ENCODE measurements around the gene WDFY2. TPM values are rescaled to one million over a fixed set of nuclear protein-coding genes. Genes with fewer than 3 reads are reported as not detected.

WDFY2 gene
- total RNA-seq, 1 donor from 2014 or later = 20.7 TPM

- TF ChIP-seq CTCF (conservative IDR thresholded peaks at IDR 0.05) = peak; percentile 33
- Mint-ChIP-seq H3K4me1 (peaks cover 17% of the 10 kb centered on the region), H3K27ac (ENCODE audit: unreplicated experiment) (no peak overlapping the region), H3K9me3 (no peaks in the 10 kb centered on the region), H3K4me3 (no peak overlapping the region), H3K27me3 (ENCODE audit: low read depth) (no peaks in the 10 kb centered on the region), H3K36me3 (ENCODE audit: low read depth) (peaks cover 8% of the 10 kb centered on the region)
- DNase-seq (ENCODE audit: low read depth, low spot score) = no peak
Observed at GRCh38 chr13:51599444-51600176, 15.3 kb downstream of the WDFY2 start.

GRCh38 chr13:51600703-51601102 lies 16.4 kb downstream of the WDFY2 start:
- peaks cover 20% of the 10 kb centered on the region for H3K4me1 Mint-ChIP-seq
- TF ChIP-seq CTCF (conservative IDR thresholded peaks at IDR 0.05) = no peak
- H3K27ac Mint-ChIP-seq (ENCODE audit: unreplicated experiment) = no peak overlapping the region
- H3K4me3 Mint-ChIP-seq = no peak overlapping the region
- no peak for DNase-seq (ENCODE audit: low read depth, low spot score)
- H3K36me3 Mint-ChIP-seq (ENCODE audit: low read depth) = peaks cover 8% of the 10 kb centered on the region
- no peaks in the 10 kb centered on the region for H3K27me3 Mint-ChIP-seq (ENCODE audit: low read depth)
- H3K9me3 Mint-ChIP-seq = no peaks in the 10 kb centered on the region

GRCh38 chr13:51601601-51602565 lies 17.6 kb downstream of the WDFY2 start:
- Mint-ChIP-seq H3K9me3 (no peaks in the 10 kb centered on the region), H3K36me3 (ENCODE audit: low read depth) (peaks cover 8% of the 10 kb centered on the region), H3K4me3 (no peak overlapping the region), H3K27me3 (ENCODE audit: low read depth) (no peaks in the 10 kb centered on the region), H3K4me1 (peaks cover 22% of the 10 kb centered on the region), H3K27ac (ENCODE audit: unreplicated experiment) (no peak overlapping the region)
- no peak for DNase-seq (ENCODE audit: low read depth, low spot score)
- no peak for TF ChIP-seq CTCF (conservative IDR thresholded peaks at IDR 0.05)

- TF ChIP-seq CTCF (conservative IDR thresholded peaks at IDR 0.05) = no peak
- Mint-ChIP-seq H3K27ac (ENCODE audit: unreplicated experiment) (no peak overlapping the region), H3K4me3 (no peak overlapping the region), H3K9me3 (peaks cover 3% of the 10 kb centered on the region), H3K4me1 (peaks cover 22% of the 10 kb centered on the region), H3K36me3 (ENCODE audit: low read depth) (peaks cover 14% of the 10 kb centered on the region), H3K27me3 (ENCODE audit: low read depth) (no peaks in the 10 kb centered on the region)
- no peak for DNase-seq (ENCODE audit: low read depth, low spot score)
Observed at GRCh38 chr13:51603716-51604115, 19.5 kb downstream of the WDFY2 start.

GRCh38 chr13:51605698-51606097 lies 21.4 kb downstream of the WDFY2 start:
- DNase-seq (ENCODE audit: low read depth, low spot score) = no peak
- H3K9me3 Mint-ChIP-seq = peaks cover 3% of the 10 kb centered on the region
- peaks cover 18% of the 10 kb centered on the region for H3K4me1 Mint-ChIP-seq
- no peaks in the 10 kb centered on the region for H3K27me3 Mint-ChIP-seq (ENCODE audit: low read depth)
- peaks cover 12% of the 10 kb centered on the region for H3K36me3 Mint-ChIP-seq (ENCODE audit: low read depth)
- no peak overlapping the region for H3K4me3 Mint-ChIP-seq
- no peak for TF ChIP-seq CTCF (conservative IDR thresholded peaks at IDR 0.05)
- no peak overlapping the region for H3K27ac Mint-ChIP-seq (ENCODE audit: unreplicated experiment)
